Measurements from ENCODE around the gene DOK5.
A peak's percentile ranks its signal among the peaks of the same experiment; 100 is the strongest.

Gene DOK5

DNA sequence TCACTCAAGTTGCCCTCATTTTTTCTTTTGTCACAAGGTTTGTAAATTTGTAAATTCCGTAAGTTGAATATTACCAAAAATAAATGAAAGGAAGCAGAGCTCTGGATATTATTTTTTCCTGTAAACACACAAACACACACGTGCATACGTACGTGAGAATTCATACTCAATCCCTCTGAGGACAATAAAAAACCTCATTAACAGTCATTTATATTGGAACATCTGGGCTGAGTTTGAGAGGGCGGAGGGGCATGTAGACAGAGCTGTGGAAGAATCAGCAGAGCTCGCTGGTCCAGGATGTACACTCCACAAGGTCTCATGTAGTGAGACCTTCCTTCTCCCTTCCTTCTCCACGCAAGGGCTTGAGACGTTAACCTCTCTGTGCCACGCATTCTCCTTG, 24.2 kb upstream of the DOK5 start:
- H3K4me3 ChIP-seq (ENCODE audit: extremely low read depth, insufficient read depth, low read length, poor library complexity, severe bottlenecking), result no peak overlapping the region
- WGBS, 2 experiments (ENCODE audit: insufficient coverage in 2 of 2), result 83 to 96% methylated on average over 4 to 5 of the region's 9 CpGs
- no peaks in the 10 kb centered on the region for H3K9me3 ChIP-seq (ENCODE audit: control insufficient read depth, low read length)
- no peak overlapping the region for H3K27ac ChIP-seq (ENCODE audit: low read depth, low read length, severe bottlenecking)
- H3K36me3 ChIP-seq (ENCODE audit: control insufficient read depth, insufficient read depth, low read length), result no peaks in the 10 kb centered on the region
- H3K4me1 ChIP-seq (ENCODE audit: control insufficient read depth, insufficient read depth, low read length, poor library complexity, severe bottlenecking), result no peaks in the 10 kb centered on the region

DNA sequence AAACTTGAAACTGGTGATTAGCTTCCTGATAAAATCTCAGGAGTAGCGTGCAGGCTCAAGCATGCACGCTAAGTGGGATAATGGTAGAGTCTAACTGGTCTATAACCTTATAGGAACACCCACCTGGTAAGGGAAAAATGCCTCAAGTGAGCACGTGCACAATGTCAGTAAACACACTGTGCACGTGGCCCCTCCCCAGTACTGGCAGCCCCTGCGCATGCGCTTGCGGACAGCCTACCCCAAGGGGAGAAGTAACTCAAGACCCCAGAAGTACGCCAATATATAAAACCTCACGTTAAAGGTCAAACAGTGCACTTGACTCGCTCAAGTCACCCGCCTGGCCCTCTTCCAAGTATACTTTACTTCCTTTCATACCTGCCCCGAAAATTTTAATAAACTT, 23.1 kb upstream of the DOK5 start:
- Histone ChIP-seq H3K4me1 (ENCODE audit: control insufficient read depth, insufficient read depth, low read length, poor library complexity, severe bottlenecking) (no peaks in the 10 kb centered on the region), H3K4me3 (ENCODE audit: extremely low read depth, insufficient read depth, low read length, poor library complexity, severe bottlenecking) (no peak overlapping the region), H3K36me3 (ENCODE audit: control insufficient read depth, insufficient read depth, low read length) (no peaks in the 10 kb centered on the region), H3K9me3 (ENCODE audit: control insufficient read depth, low read length) (no peaks in the 10 kb centered on the region), H3K27ac (ENCODE audit: low read depth, low read length, severe bottlenecking) (no peak overlapping the region)
- 93 to 94% methylated on average over 11 to 12 of the region's 12 CpGs for WGBS, 2 experiments (ENCODE audit: insufficient coverage in 2 of 2)

DNA sequence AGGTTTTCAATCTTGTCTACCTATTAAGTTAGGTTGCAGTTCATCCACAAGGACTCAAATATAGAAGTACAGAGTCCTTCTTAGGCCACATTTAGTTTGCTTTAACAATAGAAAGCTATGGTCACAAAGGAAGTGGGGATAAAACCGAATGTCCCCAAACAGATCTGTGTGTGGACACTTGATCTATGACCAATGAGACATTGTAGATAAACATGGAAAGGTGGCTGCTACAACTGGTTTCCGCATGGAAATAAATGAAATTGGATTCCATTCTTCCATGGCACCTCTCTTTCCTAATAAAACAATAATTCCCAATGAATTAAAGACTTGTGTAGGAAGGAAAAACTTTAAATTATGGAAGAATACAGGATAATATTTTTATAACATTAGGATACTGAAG, 20.4 kb upstream of the DOK5 start:
- no peak overlapping the region for H3K27ac ChIP-seq (ENCODE audit: low read depth, low read length, severe bottlenecking)
- no peaks in the 10 kb centered on the region for H3K4me1 ChIP-seq (ENCODE audit: control insufficient read depth, insufficient read depth, low read length, poor library complexity, severe bottlenecking)
- H3K4me3 ChIP-seq (ENCODE audit: extremely low read depth, insufficient read depth, low read length, poor library complexity, severe bottlenecking), result no peak overlapping the region
- no peaks in the 10 kb centered on the region for H3K36me3 ChIP-seq (ENCODE audit: control insufficient read depth, insufficient read depth, low read length)
- WGBS, 2 experiments (ENCODE audit: insufficient coverage in 2 of 2), result 78 to 90% methylated on average over 1 of the region's 2 CpGs
- H3K9me3 ChIP-seq (ENCODE audit: control insufficient read depth, low read length), result no peaks in the 10 kb centered on the region

DNA sequence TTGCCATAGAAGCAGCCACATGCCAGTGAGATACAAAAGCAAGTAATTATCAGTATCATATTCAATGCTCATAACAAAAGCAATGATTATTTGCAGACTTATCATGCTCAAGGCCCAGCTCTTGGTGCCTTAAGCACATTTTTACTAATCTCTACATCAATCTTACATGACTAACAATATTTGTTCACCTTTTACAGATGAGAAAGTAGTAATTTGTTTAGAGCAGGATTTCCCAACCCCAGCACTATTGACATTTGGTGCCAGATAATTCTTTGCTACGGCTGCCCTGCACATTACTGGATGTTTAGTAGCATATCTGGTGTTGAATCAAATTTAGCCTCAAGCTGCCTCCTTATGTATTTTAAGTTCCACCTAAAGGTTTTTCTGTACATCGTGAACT, 19.0 kb upstream of the DOK5 start:
- Histone ChIP-seq H3K36me3 (ENCODE audit: control insufficient read depth, insufficient read depth, low read length) (no peaks in the 10 kb centered on the region), H3K9me3 (ENCODE audit: control insufficient read depth, low read length) (no peaks in the 10 kb centered on the region), H3K4me1 (ENCODE audit: control insufficient read depth, insufficient read depth, low read length, poor library complexity, severe bottlenecking) (no peaks in the 10 kb centered on the region), H3K4me3 (ENCODE audit: extremely low read depth, insufficient read depth, low read length, poor library complexity, severe bottlenecking) (no peak overlapping the region), H3K27ac (ENCODE audit: low read depth, low read length, severe bottlenecking) (no peak overlapping the region)
- 89 to 100% methylated on average over 1 to 2 of the region's 2 CpGs for WGBS, 2 experiments (ENCODE audit: insufficient coverage in 2 of 2)

DNA sequence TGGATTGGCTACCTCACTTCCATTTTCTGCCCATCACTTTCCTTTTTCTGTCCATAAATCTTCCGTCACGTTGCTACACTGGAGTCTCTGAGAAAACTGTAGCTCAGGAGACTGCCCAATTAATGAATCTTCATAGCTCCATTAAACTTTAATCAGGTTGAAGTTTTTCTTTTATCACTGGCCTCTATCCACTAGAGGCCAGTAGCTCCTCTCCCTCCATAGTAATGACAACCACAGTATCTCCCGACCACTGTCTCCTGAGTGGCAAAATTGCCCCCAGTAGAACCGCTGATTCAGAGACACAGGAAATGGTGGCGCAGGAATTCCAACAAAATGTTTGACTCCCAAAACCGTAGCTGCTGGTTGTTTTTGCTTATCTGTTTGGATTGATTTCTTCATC, 18.4 kb upstream of the DOK5 start:
- no peaks in the 10 kb centered on the region for H3K4me1 ChIP-seq (ENCODE audit: control insufficient read depth, insufficient read depth, low read length, poor library complexity, severe bottlenecking)
- no peak overlapping the region for H3K27ac ChIP-seq (ENCODE audit: low read depth, low read length, severe bottlenecking)
- no peaks in the 10 kb centered on the region for H3K9me3 ChIP-seq (ENCODE audit: control insufficient read depth, low read length)
- no peaks in the 10 kb centered on the region for H3K36me3 ChIP-seq (ENCODE audit: control insufficient read depth, insufficient read depth, low read length)
- 75 to 81% methylated on average over 2 to 3 of the region's 6 CpGs for WGBS, 2 experiments (ENCODE audit: insufficient coverage in 2 of 2)
- no peak overlapping the region for H3K4me3 ChIP-seq (ENCODE audit: extremely low read depth, insufficient read depth, low read length, poor library complexity, severe bottlenecking)

DNA sequence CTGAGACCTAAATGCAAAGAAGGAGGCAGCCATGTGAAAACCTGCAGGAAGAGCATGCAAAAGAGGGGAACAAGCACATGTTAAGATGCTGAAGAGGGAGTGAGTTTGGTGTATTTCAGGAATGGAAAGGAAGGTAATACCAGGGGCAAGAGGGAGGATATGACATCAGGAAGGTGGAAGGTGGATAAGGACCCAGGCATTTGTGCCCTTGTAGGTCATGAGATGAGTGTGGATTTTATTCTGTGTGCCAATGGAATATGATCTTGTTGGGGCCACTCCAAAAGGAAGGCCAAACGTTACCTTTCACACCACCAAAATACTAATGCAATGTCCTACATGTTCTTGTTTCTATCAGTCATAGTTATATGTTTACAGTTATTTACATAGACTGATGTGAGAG, 17.2 kb upstream of the DOK5 start:
- no peaks in the 10 kb centered on the region for H3K9me3 ChIP-seq (ENCODE audit: control insufficient read depth, low read length)
- no peaks in the 10 kb centered on the region for H3K36me3 ChIP-seq (ENCODE audit: control insufficient read depth, insufficient read depth, low read length)
- no peak overlapping the region for H3K4me3 ChIP-seq (ENCODE audit: extremely low read depth, insufficient read depth, low read length, poor library complexity, severe bottlenecking)
- H3K4me1 ChIP-seq (ENCODE audit: control insufficient read depth, insufficient read depth, low read length, poor library complexity, severe bottlenecking), result no peaks in the 10 kb centered on the region
- no peak overlapping the region for H3K27ac ChIP-seq (ENCODE audit: low read depth, low read length, severe bottlenecking)
- no CpG with 5 or more reads among the region's 1 CpG for WGBS, 2 experiments (ENCODE audit: insufficient coverage in 2 of 2)

DNA sequence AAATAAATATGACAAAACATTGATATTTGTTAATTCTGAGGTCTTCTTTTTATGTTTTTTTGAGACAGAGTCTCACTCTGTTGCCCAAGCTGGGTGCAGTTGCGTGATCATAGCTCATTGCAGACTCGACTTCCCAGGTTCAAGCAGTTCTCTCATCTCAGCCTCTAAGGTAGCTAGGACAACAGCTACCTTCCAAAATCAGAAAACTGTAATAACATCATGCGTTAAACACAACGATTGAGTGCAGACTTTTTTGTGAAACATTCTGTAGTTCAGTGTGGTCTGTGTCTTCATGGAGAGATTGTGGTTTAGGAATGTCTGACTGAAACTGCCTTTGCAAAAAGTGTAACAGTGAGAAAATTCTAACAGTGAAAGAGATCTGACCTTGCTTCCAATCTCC, 16.1 kb upstream of the DOK5 start:
- Histone ChIP-seq H3K9me3 (ENCODE audit: control insufficient read depth, low read length) (no peaks in the 10 kb centered on the region), H3K27ac (ENCODE audit: low read depth, low read length, severe bottlenecking) (no peak overlapping the region), H3K36me3 (ENCODE audit: control insufficient read depth, insufficient read depth, low read length) (no peaks in the 10 kb centered on the region), H3K4me3 (ENCODE audit: extremely low read depth, insufficient read depth, low read length, poor library complexity, severe bottlenecking) (no peak overlapping the region), H3K4me1 (ENCODE audit: control insufficient read depth, insufficient read depth, low read length, poor library complexity, severe bottlenecking) (no peaks in the 10 kb centered on the region)
- 73 to 80% methylated on average over 1 to 4 of the region's 4 CpGs for WGBS, 2 experiments (ENCODE audit: insufficient coverage in 2 of 2)

DNA sequence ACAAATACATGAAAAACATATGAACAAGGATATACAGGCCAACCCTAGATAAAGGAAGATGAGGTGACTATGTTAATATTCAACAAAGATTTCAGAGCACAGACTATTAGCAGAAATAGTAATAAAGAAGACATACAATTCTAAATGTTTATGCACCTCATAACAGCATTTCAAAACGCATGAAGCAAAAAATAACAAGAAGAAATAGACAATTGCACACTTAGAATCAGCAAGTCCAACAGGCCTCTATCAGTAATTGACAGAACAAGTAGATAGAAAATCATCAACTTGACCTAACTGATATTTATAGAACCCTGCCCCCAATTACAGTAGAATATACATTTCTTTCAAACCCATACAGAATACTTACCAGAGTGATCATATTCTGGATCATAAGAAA, 11.4 kb upstream of the DOK5 start:
- no CpG with 5 or more reads among the region's 1 CpG for WGBS, 2 experiments (ENCODE audit: insufficient coverage in 2 of 2)

DNA sequence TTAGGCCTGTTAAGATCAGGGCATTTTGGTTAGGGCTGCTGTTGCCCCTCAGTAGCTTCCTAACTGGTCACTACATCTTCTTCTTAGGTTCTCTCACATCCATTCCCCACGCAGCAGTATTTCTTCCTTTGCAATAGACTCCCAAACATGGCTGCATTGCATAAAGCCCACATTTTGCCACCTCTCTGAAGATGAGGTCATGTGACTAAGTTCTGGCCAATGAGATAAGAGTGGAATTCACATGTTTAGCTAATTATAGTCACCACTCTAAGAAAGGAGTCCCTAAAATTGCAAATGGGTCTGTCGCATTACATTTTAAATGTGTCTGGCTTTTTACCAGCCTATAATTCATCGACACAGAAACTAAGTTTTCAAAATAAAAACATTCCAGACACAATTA, 9.3 kb upstream of the DOK5 start:
- WGBS, 2 experiments (ENCODE audit: insufficient coverage in 2 of 2), result 80% methylated on average over 1 of the region's 3 CpGs; no CpG with 5 or more reads in 1 of the 2 experiments
- no peak overlapping the region for H3K27ac ChIP-seq (ENCODE audit: low read depth, low read length, severe bottlenecking)

More for the DNA sequence above, 11.4 kb upstream of the DOK5 start:
- no peaks in the 10 kb centered on the region for H3K36me3 ChIP-seq (ENCODE audit: control insufficient read depth, insufficient read depth, low read length)
- no peaks in the 10 kb centered on the region for H3K9me3 ChIP-seq (ENCODE audit: control insufficient read depth, low read length)
- no peak overlapping the region for H3K4me3 ChIP-seq (ENCODE audit: extremely low read depth, insufficient read depth, low read length, poor library complexity, severe bottlenecking)
- H3K4me1 ChIP-seq (ENCODE audit: control insufficient read depth, insufficient read depth, low read length, poor library complexity, severe bottlenecking), result no peaks in the 10 kb centered on the region
- H3K27ac ChIP-seq (ENCODE audit: low read depth, low read length, severe bottlenecking), result no peak overlapping the region

DNA sequence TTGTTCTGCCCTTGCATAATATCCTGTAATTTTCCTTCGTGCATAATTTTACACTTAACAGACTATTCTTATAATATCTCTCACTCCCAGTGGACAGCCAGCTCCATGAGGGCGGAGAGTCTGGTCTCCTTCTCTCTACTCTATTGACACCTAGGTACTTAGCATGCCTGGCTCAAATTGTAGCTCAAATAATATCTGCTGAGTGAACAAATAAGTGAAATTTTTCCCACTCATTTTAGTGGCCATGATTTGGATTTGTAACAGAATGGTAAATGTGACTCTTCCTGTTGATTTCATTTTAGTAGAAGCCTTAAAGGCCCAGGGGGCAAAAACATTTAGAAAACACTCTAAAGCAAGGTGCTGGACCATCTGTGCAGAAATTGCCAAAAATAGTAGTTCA, 7.8 kb upstream of the DOK5 start:
- 90 to 100% methylated on average over 1 to 2 of the region's 2 CpGs for WGBS, 2 experiments (ENCODE audit: insufficient coverage in 2 of 2)
- Histone ChIP-seq H3K4me3 (ENCODE audit: extremely low read depth, insufficient read depth, low read length, poor library complexity, severe bottlenecking) (no peak overlapping the region), H3K4me1 (ENCODE audit: control insufficient read depth, insufficient read depth, low read length, poor library complexity, severe bottlenecking) (no peaks in the 10 kb centered on the region), H3K36me3 (ENCODE audit: control insufficient read depth, insufficient read depth, low read length) (no peaks in the 10 kb centered on the region), H3K9me3 (ENCODE audit: control insufficient read depth, low read length) (no peaks in the 10 kb centered on the region), H3K27ac (ENCODE audit: low read depth, low read length, severe bottlenecking) (no peak overlapping the region)

More for the DNA sequence above, 9.3 kb upstream of the DOK5 start:
- H3K9me3 ChIP-seq (ENCODE audit: control insufficient read depth, low read length), result no peaks in the 10 kb centered on the region
- H3K4me3 ChIP-seq (ENCODE audit: extremely low read depth, insufficient read depth, low read length, poor library complexity, severe bottlenecking), result no peak overlapping the region
- H3K4me1 ChIP-seq (ENCODE audit: control insufficient read depth, insufficient read depth, low read length, poor library complexity, severe bottlenecking), result no peaks in the 10 kb centered on the region
- H3K36me3 ChIP-seq (ENCODE audit: control insufficient read depth, insufficient read depth, low read length), result no peaks in the 10 kb centered on the region

DNA sequence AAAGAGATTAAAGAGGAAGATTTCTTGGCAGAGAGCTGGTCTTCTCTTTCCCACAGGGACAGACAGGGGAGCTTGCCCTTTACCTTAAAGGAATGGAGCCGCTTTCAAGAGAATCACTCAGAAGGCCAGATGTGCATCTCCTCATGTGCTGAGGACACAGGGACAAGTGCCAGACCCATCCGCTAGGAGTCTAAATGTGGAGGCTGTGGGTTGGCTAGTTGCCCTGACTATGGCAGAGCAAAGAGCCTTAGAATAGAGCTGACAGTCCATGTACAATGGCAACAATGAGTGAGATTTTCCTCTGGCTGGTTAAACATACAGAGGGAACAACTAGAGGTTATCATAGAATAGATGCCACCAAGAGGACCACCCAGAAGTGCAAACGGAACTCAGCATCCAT, 7.3 kb upstream of the DOK5 start:
- Histone ChIP-seq H3K9me3 (ENCODE audit: control insufficient read depth, low read length) (no peaks in the 10 kb centered on the region), H3K36me3 (ENCODE audit: control insufficient read depth, insufficient read depth, low read length) (no peaks in the 10 kb centered on the region), H3K4me3 (ENCODE audit: extremely low read depth, insufficient read depth, low read length, poor library complexity, severe bottlenecking) (no peak overlapping the region), H3K27ac (ENCODE audit: low read depth, low read length, severe bottlenecking) (no peak overlapping the region), H3K4me1 (ENCODE audit: control insufficient read depth, insufficient read depth, low read length, poor library complexity, severe bottlenecking) (no peaks in the 10 kb centered on the region)
- WGBS, 2 experiments (ENCODE audit: insufficient coverage in 2 of 2), result 86 to 100% methylated on average over 3 of the region's 3 CpGs

DNA sequence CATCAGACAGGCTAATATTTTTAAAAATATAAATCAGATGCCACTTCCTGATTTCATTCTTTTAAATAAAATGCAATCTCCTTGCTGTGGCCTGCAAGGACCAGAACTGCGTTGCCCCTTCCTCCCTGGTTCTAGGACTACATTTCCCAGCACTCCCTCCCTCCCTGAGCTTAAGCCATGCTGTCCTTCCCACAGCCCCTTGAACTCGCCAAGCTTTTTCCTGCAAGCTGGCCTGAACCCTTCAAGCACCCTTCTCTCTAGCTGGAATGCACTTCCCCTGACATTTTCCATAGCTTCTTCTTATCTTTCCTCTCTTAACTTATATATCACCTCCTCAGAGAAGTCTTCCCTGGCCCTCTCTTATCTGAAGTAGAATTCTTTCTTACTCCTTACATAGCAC, 6.1 kb upstream of the DOK5 start:
- Histone ChIP-seq H3K27ac (ENCODE audit: low read depth, low read length, severe bottlenecking) (peak overlapping the region; percentile 73), H3K9me3 (ENCODE audit: control insufficient read depth, low read length) (no peaks in the 10 kb centered on the region), H3K4me3 (ENCODE audit: extremely low read depth, insufficient read depth, low read length, poor library complexity, severe bottlenecking) (no peak overlapping the region), H3K4me1 (ENCODE audit: control insufficient read depth, insufficient read depth, low read length, poor library complexity, severe bottlenecking) (no peaks in the 10 kb centered on the region), H3K36me3 (ENCODE audit: control insufficient read depth, insufficient read depth, low read length) (no peaks in the 10 kb centered on the region)
- WGBS, 2 experiments (ENCODE audit: insufficient coverage in 2 of 2), result 32 to 41% methylated on average over 2 of the region's 2 CpGs
